ENCODE data around the gene IQCK.

DNA sequence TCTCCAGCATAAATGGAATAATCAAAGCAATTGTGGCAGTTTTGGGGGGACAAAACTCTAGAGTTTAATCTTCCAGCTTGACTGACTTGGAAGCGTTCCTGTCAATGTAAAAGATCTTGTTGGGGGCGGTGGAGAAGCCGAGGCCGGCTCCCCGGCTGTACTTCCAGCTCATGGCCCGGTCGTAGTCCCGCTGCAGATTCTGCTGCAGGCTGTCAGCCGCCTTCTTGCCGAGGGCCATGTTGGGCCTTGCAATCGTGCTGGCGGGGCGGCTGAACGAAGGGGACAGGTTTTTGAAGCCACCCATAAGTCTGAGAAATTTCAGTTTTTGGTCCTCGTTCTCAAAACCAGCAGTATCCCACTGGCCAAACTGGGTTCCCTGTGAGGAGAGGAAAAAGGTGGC, 11.2 kb upstream of the IQCK start:
- TF ChIP-seq POLR2AphosphoS5 (IDR thresholded peaks at IDR 0.05; ENCODE audit: insufficient read depth in 1 of 2, low read depth in 1 of 2) = no peak
- TF ChIP-seq POLR2A (IDR thresholded peaks at IDR 0.05) = no peak
- no peak for TF ChIP-seq CTCF (IDR thresholded peaks at IDR 0.05)

Data from vagina (tissue), 2 donors.